Measurements from ENCODE around the gene PDE4B. TPM values are rescaled to one million over a fixed set of nuclear protein-coding genes. Genes with fewer than 3 reads are reported as not detected.

Gene PDE4B
- total RNA-seq, 1 donor from 2014 or later: 0.29 TPM

DNA sequence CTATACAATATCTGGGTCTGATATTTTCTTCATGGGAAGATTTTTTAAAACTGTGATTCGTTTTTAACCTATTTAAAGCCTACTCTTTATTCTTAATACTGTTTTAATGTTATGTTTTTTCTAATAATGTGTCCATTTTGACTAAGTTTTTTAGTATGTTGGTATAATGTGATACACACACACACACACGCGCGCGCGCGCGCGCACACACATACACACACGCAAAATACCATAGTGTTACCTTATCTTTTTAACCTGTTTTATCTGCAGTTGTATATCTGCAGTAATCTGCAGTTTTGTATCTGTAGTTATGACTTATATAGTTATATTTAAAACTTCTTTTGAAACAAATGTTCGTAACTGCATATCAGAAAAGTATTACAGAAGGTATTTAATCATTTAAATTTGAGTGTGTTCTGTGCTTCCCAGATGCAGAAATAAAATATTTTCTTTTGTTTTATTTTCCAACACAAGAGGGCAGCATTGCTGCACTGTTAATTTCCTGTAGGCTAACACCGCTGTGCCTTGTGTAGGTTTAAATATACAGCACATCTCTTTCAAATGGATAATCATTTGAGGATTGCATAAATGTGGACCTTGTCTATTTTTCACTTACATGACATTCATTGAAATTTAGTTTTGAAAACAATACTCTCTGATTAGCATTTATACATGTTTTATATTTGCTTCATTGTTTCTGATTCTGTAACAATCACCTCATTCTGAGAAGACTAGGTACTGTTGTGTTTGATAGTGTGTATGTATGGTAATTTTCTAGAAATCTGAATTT is 166.1 kb downstream of the PDE4B start:
- TF ChIP-seq, protein P1, sequence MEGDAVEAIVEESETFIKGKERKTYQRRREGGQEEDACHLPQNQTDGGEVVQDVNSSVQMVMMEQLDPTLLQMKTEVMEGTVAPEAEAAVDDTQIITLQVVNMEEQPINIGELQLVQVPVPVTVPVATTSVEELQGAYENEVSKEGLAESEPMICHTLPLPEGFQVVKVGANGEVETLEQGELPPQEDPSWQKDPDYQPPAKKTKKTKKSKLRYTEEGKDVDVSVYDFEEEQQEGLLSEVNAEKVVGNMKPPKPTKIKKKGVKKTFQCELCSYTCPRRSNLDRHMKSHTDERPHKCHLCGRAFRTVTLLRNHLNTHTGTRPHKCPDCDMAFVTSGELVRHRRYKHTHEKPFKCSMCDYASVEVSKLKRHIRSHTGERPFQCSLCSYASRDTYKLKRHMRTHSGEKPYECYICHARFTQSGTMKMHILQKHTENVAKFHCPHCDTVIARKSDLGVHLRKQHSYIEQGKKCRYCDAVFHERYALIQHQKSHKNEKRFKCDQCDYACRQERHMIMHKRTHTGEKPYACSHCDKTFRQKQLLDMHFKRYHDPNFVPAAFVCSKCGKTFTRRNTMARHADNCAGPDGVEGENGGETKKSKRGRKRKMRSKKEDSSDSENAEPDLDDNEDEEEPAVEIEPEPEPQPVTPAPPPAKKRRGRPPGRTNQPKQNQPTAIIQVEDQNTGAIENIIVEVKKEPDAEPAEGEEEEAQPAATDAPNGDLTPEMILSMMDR (IDR thresholded peaks at IDR 0.05; ENCODE audit: unreplicated experiment): peak; percentile 91
- no peak overlapping the region for H3K27ac Mint-ChIP-seq
- H3K9me3 Mint-ChIP-seq (ENCODE audit: low read depth): no peaks in the 10 kb centered on the region
- no peak for DNase-seq (ENCODE audit: low spot score, unreplicated experiment)
- peaks cover 17% of the 10 kb centered on the region for H3K27me3 Mint-ChIP-seq
- H3K4me1 Mint-ChIP-seq (ENCODE audit: low read depth): peaks cover 8% of the 10 kb centered on the region
- no peak overlapping the region for H3K4me3 Mint-ChIP-seq (ENCODE audit: low read depth)
- no peaks in the 10 kb centered on the region for H3K36me3 Mint-ChIP-seq (ENCODE audit: insufficient read depth)

DNA sequence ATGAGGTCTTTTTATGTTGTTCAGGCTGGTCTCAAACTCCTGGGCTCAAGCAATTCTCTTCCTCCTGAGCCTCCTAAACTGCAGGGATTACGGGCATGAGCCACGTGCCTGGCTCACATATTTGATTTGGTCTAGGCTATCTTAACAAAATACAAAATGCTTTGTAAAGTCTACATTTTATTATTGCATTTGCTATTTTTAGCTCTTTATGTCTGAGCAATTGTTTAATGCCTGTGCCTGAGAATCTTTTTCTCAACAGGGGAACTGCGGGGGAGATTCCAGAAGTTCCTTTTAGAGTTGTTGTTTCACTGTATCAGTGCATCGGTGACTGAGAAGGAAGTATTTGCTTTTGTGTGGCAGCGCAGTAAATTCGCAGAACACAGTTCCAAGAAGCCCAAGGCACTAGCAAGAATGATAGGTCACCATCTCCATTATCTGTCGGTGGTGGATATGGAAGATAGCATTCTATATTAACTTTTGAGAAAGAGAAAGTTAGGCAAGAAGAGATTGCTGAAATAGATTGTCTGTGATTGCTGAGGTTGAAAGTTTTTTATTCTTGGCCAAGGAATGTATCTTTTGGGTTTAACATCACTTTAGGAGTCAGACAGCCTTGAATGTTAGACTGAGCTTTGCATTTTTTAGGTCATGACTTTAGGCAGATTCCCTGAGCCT is 167.3 kb downstream of the PDE4B start:
- Mint-ChIP-seq H3K36me3 (ENCODE audit: insufficient read depth) (no peaks in the 10 kb centered on the region), H3K4me3 (ENCODE audit: low read depth) (no peak overlapping the region), H3K9me3 (ENCODE audit: low read depth) (no peaks in the 10 kb centered on the region), H3K27me3 (peaks cover 17% of the 10 kb centered on the region), H3K4me1 (ENCODE audit: low read depth) (peaks cover 7% of the 10 kb centered on the region), H3K27ac (no peak overlapping the region)
- TF ChIP-seq, protein P1 (IDR thresholded peaks at IDR 0.05; ENCODE audit: unreplicated experiment): no peak
- DNase-seq (ENCODE audit: low spot score, unreplicated experiment): no peak

DNA sequence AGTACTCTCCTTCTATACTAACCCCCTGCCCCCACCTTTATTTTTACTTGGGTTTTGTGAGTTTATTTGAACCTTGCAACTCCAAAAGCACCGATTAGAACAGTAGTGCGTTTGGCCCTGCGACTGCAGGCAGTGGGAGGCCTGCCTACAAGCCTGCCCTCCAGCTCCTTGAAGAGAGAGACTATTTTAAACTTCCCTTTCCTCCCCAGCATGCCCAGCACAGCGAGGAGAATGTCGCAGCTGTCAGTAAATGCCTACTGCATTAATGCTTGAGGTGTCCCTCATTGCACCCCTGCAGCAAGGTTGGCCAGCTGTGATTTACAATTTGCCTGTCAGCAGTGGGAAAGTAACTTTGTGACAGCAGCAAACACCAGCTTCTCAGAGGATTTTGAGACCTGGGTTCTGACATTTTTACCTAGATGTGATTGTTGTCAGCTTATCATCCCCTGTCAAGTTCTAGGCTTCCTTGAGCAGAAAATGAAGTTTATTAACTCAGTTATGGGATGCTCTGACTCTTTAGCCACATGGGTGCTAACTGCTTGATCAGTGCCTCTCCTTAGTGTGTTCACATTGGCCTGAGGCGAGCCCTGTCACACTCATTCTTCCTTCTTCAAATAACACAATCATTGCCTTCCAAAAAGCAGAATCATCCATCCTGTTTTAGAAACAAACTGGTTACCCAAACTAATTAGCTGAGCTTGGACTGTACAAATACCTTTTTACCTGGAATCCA is 170.6 kb downstream of the PDE4B start:
- Mint-ChIP-seq H3K4me3 (ENCODE audit: low read depth) (no peak overlapping the region), H3K9me3 (ENCODE audit: low read depth) (peaks cover 2% of the 10 kb centered on the region), H3K27ac (no peak overlapping the region), H3K27me3 (peaks cover 8% of the 10 kb centered on the region), H3K4me1 (ENCODE audit: low read depth) (peaks cover 1% of the 10 kb centered on the region), H3K36me3 (ENCODE audit: insufficient read depth) (no peaks in the 10 kb centered on the region)
- no peak for DNase-seq (ENCODE audit: low spot score, unreplicated experiment)
- TF ChIP-seq, protein P1 (IDR thresholded peaks at IDR 0.05; ENCODE audit: unreplicated experiment): no peak

DNA sequence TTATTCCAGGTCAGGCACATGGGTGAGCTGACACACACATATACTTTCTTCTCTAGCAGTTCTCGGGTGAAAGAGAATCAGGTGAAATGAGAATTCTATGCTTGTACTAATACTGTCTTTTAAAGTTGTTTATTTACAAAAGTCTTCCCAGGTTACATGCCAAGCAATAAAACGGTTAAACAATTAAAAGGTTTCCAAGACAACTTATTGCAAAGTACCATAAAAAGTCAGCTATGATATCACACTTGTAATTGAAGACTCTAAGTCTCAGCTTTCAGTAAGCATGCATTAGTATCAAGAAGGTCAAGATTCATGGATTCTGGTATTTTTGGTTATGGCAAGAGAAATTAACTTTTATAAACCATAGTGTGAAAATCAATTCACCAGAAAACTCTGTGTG is 171.4 kb downstream of the PDE4B start:
- TF ChIP-seq, protein P1 (IDR thresholded peaks at IDR 0.05; ENCODE audit: unreplicated experiment): no peak
- H3K4me3 Mint-ChIP-seq (ENCODE audit: low read depth): no peak overlapping the region

More for the DNA sequence above, 171.4 kb downstream of the PDE4B start:
- no peaks in the 10 kb centered on the region for H3K36me3 Mint-ChIP-seq (ENCODE audit: insufficient read depth)
- peaks cover 8% of the 10 kb centered on the region for H3K27me3 Mint-ChIP-seq
- peaks cover 1% of the 10 kb centered on the region for H3K4me1 Mint-ChIP-seq (ENCODE audit: low read depth)
- DNase-seq (ENCODE audit: low spot score, unreplicated experiment): no peak
- peaks cover 2% of the 10 kb centered on the region for H3K9me3 Mint-ChIP-seq (ENCODE audit: low read depth)
- no peak overlapping the region for H3K27ac Mint-ChIP-seq

All from progenitor cell of endocrine pancreas (in vitro differentiated cells).